HG03108 (cell line): ENCODE measurements around the gene STARD8.
"Not testable (repeated sequence)": the region's sequence is repeated elsewhere in the genome, so short reads cannot be mapped to it uniquely, and the experiment has no call there.

ENCODE experiments used
- ATAC-seq: cut with Tn5 transposase; IDR thresholded peaks from one replicate; pipeline ENCODE4 v1.9.1; 2021; ENCODE audit warnings: moderate library complexity; ENCODE audit not compliant: unreplicated experiment

Gene STARD8

DNA sequence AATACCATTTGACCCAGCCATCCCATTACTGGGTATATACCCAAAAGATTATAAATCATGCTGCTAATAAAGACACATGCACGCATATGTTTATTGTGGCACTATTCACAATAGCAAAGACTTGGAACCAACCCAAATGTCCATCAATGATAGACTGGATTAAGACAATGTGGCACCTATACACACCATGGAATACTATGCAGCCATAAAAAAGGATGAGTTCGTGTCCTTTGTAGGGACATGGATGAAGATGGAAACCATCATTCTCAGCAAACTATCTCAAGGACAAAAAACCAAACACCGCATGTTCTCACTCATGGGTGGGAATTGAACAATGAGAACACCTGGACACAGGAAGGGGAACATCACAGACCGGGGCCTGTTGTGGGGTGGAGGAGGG lies 9.0 kb downstream of the STARD8 start:
- not testable (repeated sequence) for ATAC-seq

- ATAC-seq, result no peak
These were observed 11.1 kb downstream of the STARD8 start for GRCh38 chrX:68658530-68658929.

DNA sequence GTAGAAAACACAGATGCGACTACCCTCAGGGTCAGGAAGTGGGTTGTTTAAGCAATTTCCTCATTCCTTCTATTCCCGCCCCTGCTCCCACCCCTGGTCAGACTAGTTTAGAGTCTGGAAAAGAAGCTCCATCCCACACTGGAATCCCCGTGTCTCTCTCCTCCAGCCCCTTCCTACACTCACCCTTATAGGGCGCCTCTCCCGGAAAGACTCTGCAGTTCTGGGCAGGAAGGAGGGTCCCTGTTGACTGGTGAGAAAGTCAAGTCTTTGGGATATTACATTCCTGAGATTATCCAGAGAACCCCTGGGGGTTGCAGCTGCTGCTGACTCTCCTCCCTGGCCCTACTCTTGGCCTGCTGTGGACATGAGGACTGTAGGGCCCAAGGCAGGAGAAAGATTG lies 11.9 kb downstream of the STARD8 start:
- no peak for ATAC-seq

DNA sequence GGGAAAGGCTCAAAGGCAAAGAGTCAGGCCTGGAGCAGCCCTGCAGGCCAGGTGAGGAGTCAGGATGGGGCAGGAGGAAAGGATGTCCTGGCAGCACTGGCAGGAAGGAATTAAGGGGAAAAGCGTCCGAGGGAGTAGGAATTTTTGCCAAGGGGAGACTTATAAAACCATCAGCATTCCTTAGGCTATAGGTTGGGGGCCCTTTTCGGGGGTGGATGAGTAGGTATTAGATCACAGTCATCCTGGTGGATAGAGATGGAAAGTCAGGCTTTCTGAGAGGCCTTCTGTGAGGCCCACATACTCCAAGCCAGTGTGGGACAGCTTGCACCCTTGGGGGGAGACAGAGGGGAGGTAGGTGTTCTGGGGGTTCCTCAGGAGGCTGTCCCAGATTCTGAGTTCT lies 12.3 kb downstream of the STARD8 start:
- ATAC-seq, result no peak

DNA sequence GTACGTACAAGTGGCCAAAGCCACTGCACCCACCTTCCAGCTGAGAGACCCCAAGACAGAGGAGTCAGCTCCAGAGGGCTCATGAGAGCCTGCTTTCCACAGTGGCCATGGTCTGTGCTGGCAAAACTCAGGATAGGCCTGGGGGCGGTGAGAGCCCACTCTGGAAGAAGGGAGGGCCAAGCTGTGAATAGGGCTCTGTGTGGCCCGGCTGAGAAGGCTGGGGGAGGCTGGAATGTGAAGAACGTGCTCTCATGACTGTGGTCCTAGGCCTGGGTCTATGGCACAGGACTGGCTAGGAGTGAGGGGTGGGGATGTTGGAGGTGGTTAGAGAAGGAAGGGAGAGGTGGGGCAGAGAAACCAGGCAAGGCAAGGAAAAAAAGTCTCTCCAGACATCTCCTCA lies 13.3 kb downstream of the STARD8 start:
- no peak for ATAC-seq

DNA sequence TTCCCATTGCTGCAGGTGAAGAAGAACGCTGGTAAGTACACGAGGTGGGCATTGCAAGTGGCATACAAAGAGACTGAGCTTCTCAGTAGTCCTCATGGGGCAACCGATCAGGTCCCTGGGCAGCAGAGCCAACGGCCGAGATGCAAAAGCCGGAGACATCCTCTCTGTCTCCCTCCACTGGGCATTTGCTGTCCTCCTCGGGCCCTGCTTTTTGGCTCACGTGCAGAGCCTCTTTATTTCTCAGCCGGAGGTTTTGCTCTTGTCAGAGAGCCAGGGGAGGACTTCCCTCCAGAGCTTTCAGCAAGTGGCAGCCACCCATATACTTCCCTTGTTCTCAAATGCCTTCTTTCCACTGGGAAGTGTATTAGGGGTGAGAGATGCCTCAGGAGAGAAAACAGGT lies 18.0 kb downstream of the STARD8 start:
- ATAC-seq, result no peak

- no peak for ATAC-seq
These were observed 19.1 kb downstream of the STARD8 start for GRCh38 chrX:68666580-68666979.

DNA sequence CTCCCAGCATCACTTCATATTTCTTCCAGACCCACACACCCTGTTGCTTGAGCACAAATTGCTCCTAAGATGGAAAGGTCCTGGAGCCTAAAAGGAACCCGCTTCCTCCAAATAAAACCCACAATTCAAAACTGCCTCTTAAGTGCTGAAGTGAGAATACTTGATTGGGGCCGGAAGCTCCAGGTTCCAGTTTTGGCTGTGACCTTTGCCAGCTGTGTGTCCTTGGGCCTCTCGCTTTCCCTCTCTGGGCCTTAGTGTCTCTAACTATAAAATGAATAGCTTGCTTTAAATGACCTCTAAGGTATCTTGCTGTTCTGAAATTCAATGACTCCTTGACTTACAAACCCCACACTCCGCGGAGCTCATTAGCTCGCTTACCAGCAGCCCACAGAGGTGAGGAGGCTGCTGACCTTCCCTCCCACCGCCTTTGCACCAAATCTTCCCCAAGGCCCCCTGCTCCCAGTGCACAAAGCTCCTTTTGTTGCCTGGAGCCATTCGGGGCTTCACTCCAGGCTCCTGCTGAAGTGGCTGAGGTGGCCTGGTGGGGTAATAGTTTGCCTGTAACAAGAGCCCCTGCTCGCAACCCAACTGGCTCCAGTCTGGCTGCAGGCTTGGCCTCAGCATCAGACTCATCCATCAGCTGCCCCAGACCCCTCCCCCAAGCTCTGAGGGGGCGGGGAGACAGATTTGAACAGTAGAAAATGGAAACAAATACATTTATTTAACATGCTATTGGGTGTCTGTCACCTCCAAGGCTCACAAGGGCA lies 21.8 kb downstream of the STARD8 start:
- no peak for ATAC-seq

GRCh38 chrX:68669871-68670270 lies 22.4 kb downstream of the STARD8 start:
- ATAC-seq, result no peak

- no peak for ATAC-seq
These were observed 23.8 kb downstream of the STARD8 start for GRCh38 chrX:68671221-68671620.

DNA sequence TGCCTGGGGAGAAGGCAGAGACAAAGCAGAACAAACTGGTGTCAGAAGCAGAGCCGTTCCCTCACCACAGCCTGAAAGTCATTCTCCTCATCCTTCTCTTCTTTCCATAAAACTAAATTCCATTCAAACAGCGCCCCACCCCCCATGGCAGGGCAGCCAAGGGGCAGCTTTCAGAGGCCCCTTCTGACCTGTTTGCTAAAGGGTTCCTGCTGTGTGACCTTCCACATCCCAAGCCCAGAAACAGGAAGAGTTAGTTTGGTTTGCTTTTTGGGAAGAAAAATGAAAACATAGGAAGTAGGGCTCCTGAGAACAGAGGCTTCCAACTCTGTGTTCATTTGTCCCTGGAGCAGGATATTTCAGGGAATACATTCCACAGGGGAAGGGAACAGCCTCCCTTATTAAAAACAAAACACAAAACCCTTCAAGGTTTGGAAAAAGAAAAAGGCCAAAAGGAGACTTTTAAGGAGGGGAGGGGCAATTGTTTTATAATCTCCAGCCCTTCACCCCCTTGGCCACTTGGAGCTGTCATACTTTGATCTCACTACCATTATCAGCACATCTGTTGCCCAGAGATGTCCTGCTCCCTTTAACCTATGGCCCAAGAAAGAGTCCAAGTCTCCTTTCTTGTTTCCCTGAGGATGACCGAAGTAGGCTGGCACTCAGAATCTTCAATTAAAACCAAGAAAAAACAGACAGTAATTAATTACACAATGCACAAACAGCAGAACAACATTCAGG lies 25.3 kb downstream of the STARD8 start:
- ATAC-seq, result no peak

GRCh38 chrX:68675571-68675970 lies 28.1 kb downstream of the STARD8 start:
- ATAC-seq, result no peak

DNA sequence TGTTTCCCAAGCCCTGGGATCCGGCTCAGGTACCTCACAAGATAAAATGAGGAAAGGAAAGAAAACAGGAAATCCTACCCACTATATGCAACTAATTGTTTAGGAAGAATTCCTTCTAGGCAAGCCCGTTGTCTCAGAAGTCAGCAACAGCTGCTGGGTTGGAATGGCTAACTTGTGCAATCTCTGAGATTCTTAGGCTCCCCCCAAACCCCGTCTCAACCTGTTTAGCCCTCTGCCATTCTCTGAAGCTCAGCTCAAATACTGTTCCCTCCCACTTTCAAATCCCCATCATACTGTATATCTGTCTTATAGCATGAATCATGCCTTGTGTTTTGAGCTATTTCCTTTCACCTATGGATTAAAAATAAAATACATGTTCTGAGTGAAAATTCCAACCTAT lies 28.9 kb downstream of the STARD8 start:
- ATAC-seq, result no peak

GRCh38 chrX:68677998-68678397 lies 30.5 kb downstream of the STARD8 start:
- ATAC-seq, result no peak

- ATAC-seq, result no peak
These were observed 34.0 kb downstream of the STARD8 start for GRCh38 chrX:68681443-68681941.

DNA sequence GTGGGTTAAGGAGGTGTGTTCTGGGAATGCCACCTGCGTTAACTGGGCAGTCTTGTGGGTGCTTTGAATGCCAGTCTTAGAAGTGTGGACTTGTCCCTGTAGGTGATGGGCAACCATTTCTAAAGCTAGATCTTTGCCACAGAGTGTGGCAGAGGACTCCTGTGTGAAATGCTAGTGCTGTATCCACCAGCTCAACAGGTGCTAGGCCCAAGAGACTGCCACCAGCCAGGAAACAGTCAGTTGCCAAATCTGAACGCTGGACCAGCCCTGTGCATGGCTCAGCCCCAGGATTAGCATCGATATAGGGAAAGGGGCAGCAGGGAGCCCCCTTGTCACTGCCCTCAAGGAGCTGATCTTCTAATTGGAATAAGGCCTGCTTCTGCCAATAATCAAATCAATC lies 35.3 kb downstream of the STARD8 start:
- ATAC-seq, result no peak

DNA sequence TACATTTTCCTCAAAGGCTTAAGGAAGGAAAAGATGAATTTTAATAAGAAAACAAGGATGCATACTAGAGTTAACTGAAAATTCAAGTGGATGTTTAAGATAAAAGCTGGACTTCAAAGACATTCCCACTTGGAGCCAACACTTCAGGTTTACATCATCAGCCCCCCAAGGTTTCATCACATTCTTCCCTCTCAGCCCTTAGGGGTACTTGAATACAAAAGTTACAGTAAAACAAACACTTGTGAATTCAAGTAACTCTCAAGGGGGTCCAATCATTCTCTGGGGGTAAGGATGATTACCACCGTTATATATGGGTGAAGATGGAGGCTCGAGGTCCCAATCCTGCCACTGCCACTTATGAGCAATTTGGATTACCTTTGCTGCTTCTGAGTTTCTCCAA lies 36.1 kb downstream of the STARD8 start:
- no peak for ATAC-seq

GRCh38 chrX:68684291-68684918 lies 36.9 kb downstream of the STARD8 start:
- no peak for ATAC-seq

GRCh38 chrX:68684919-68685304 lies 37.4 kb downstream of the STARD8 start:
- ATAC-seq, result no peak

GRCh38 chrX:68685685-68686084 lies 38.2 kb downstream of the STARD8 start:
- no peak for ATAC-seq

- ATAC-seq, result no peak
These were observed 38.9 kb downstream of the STARD8 start for GRCh38 chrX:68686097-68686977.
